Femur (tissue), 1 donor: ENCODE results near the gene EFNA2.

Experiments used
- DNase-seq: peaks from one replicate; pipeline ENCODE4 v3.0.0-alpha.2; 2017

Gene EFNA2

GRCh38 chr19:1260749-1261537, 24.7 kb upstream of the EFNA2 start:
- DNase-seq: peak; percentile 98

GRCh38 chr19:1261538-1261797, 24.2 kb upstream of the EFNA2 start:
- DNase-seq: no peak

- peak; percentile 82 for DNase-seq
Measured at GRCh38 chr19:1261798-1262622, 23.7 kb upstream of the EFNA2 start.

GRCh38 chr19:1262623-1263123, 23.0 kb upstream of the EFNA2 start:
- peak; percentile 64 for DNase-seq

GRCh38 chr19:1263188-1263587, 22.5 kb upstream of the EFNA2 start:
- no peak for DNase-seq

- DNase-seq: no peak
Measured at GRCh38 chr19:1264801-1265614, 20.7 kb upstream of the EFNA2 start.

GRCh38 chr19:1265615-1266128, 20.0 kb upstream of the EFNA2 start:
- DNase-seq: peak; percentile 79

- peak; percentile 87 for DNase-seq
Measured at GRCh38 chr19:1266129-1266915, 19.4 kb upstream of the EFNA2 start.

GRCh38 chr19:1266916-1267476, 18.7 kb upstream of the EFNA2 start:
- DNase-seq: peak; percentile 83

- no peak for DNase-seq
Measured at GRCh38 chr19:1267477-1268225, 18.0 kb upstream of the EFNA2 start.

- no peak for DNase-seq
Measured at GRCh38 chr19:1268226-1269064, 17.2 kb upstream of the EFNA2 start.

- DNase-seq: peak; percentile 100
Measured at GRCh38 chr19:1269065-1269477, 16.6 kb upstream of the EFNA2 start, which contains the start of gene CIRBP. TSS of gene CIRBP (plus strand) at chr19:1269332. CDS start at chr19:1270934, 1,602 bp downstream.

GRCh38 chr19:1269478-1270212, 16.0 kb upstream of the EFNA2 start:
- peak; percentile 94 for DNase-seq

- DNase-seq: no peak
Measured at GRCh38 chr19:1270213-1270853, 15.3 kb upstream of the EFNA2 start.

GRCh38 chr19:1270854-1271527, 14.7 kb upstream of the EFNA2 start:
- DNase-seq: no peak

- DNase-seq: no peak
Measured at GRCh38 chr19:1271528-1272422, 13.9 kb upstream of the EFNA2 start.
